ENCODE results near the gene KCNK10.

Gene KCNK10

DNA sequence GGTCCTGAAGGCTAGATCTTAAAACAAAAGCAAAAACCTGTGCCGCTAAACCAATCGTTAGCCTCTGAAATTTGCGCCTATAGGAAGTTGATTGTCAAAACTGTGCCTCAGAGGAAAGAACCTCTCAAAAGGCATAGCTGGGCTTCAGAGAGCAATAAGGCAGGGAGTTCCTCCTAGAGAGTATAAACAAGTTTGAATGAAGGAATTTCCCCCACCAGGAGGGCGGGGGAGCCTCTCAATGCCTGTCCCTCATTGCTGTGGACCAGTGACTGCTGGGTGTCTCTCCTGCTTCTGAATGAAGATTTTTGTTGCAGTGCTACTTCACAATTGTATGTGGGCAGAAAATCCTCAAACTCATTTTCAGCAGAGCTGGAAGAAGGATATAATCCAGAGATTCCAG is 88.6 kb downstream of the KCNK10 start:
- H3F3A ChIP-seq (ENCODE audit: insufficient read depth, low read length), result no peaks in the 10 kb centered on the region
- H3K27me3 ChIP-seq (ENCODE audit: insufficient read depth, low read length), result no peaks in the 10 kb centered on the region
- H3K4me1 ChIP-seq (ENCODE audit: insufficient read depth, low read length, severe bottlenecking), result no peaks in the 10 kb centered on the region
- TF ChIP-seq, protein P1, sequence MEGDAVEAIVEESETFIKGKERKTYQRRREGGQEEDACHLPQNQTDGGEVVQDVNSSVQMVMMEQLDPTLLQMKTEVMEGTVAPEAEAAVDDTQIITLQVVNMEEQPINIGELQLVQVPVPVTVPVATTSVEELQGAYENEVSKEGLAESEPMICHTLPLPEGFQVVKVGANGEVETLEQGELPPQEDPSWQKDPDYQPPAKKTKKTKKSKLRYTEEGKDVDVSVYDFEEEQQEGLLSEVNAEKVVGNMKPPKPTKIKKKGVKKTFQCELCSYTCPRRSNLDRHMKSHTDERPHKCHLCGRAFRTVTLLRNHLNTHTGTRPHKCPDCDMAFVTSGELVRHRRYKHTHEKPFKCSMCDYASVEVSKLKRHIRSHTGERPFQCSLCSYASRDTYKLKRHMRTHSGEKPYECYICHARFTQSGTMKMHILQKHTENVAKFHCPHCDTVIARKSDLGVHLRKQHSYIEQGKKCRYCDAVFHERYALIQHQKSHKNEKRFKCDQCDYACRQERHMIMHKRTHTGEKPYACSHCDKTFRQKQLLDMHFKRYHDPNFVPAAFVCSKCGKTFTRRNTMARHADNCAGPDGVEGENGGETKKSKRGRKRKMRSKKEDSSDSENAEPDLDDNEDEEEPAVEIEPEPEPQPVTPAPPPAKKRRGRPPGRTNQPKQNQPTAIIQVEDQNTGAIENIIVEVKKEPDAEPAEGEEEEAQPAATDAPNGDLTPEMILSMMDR (IDR thresholded peaks at IDR 0.05; ENCODE audit: low read length), result no peak
- TF ChIP-seq EZH2 (IDR thresholded peaks at IDR 0.05; ENCODE audit: borderline replicate concordance, low read length), result no peak
- H3K36me3 ChIP-seq (ENCODE audit: insufficient read depth, low read length), result no peaks in the 10 kb centered on the region
- no peak overlapping the region for H3K4me3 ChIP-seq (ENCODE audit: low read depth, low read length, poor library complexity, severe bottlenecking)
- no peak overlapping the region for H3K27ac ChIP-seq (ENCODE audit: low read depth, low read length, poor library complexity, severe bottlenecking)
- H3K79me2 ChIP-seq (ENCODE audit: insufficient read depth, low read length), result no peaks in the 10 kb centered on the region
- no peak overlapping the region for H3K4me2 ChIP-seq (ENCODE audit: low read length)
- H3K9me2 ChIP-seq (ENCODE audit: low read depth, low read length), result no peaks in the 10 kb centered on the region
- no peak overlapping the region for H3K9ac ChIP-seq (ENCODE audit: low read length)
- no peaks in the 10 kb centered on the region for H4K20me1 ChIP-seq (ENCODE audit: insufficient read depth, low read length)
- H3K9me3 ChIP-seq (ENCODE audit: low read length), result no peaks in the 10 kb centered on the region
- no peak overlapping the region for H2AFZ ChIP-seq (ENCODE audit: low read length)

DNA sequence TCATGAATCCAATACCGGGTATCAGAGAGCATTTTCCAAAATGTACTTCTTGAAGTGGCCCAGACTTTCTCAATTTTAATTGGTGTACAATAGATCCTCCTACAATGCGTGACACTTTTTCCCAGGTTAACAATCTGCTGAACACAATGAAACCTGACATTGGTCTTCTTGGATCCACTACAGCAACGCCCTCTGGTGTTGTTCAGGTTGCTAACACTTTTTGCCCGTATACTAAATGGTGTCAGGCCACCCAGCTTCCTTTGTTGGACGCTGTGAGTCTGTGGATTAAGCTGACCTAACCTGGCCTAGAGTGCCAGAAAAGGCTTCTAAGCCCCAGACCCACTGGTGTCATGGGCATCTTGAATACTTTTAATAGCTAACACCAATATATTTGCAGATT is 89.2 kb downstream of the KCNK10 start:
- no peaks in the 10 kb centered on the region for H3K9me2 ChIP-seq (ENCODE audit: low read depth, low read length)
- H3K27ac ChIP-seq (ENCODE audit: low read depth, low read length, poor library complexity, severe bottlenecking), result no peak overlapping the region
- H2AFZ ChIP-seq (ENCODE audit: low read length), result no peak overlapping the region
- no peaks in the 10 kb centered on the region for H3K36me3 ChIP-seq (ENCODE audit: insufficient read depth, low read length)
- H3K4me1 ChIP-seq (ENCODE audit: insufficient read depth, low read length, severe bottlenecking), result no peaks in the 10 kb centered on the region
- no peaks in the 10 kb centered on the region for H3F3A ChIP-seq (ENCODE audit: insufficient read depth, low read length)
- no peaks in the 10 kb centered on the region for H3K27me3 ChIP-seq (ENCODE audit: insufficient read depth, low read length)
- H3K79me2 ChIP-seq (ENCODE audit: insufficient read depth, low read length), result no peaks in the 10 kb centered on the region
- H4K20me1 ChIP-seq (ENCODE audit: insufficient read depth, low read length), result no peaks in the 10 kb centered on the region
- no peak overlapping the region for H3K9ac ChIP-seq (ENCODE audit: low read length)
- H3K4me3 ChIP-seq (ENCODE audit: low read depth, low read length, poor library complexity, severe bottlenecking), result no peak overlapping the region
- H3K4me2 ChIP-seq (ENCODE audit: low read length), result no peak overlapping the region
- TF ChIP-seq, protein P1 (IDR thresholded peaks at IDR 0.05; ENCODE audit: low read length), result peak; percentile 64
- no peak for TF ChIP-seq EZH2 (IDR thresholded peaks at IDR 0.05; ENCODE audit: borderline replicate concordance, low read length)
- no peaks in the 10 kb centered on the region for H3K9me3 ChIP-seq (ENCODE audit: low read length)

DNA sequence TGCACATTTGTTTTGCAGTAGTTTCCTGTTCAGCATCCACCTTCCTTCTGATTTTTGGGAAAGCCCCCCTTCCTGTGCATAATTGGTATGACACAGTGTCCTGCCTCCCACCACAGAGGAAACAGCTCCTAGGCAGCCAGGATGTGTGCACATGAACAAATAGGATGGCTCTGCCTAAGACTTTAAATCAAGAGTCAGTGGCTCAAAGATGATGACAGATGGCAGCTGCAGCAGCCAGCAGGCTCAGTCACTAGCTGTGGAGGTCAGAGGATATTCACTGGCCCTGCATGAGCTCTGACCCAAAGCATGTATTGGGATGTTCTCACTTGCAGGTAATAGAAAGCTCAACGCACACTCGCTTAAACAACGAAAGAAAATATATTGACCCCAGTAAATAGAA is 90.3 kb downstream of the KCNK10 start:
- H3K4me3 ChIP-seq (ENCODE audit: low read depth, low read length, poor library complexity, severe bottlenecking), result no peak overlapping the region
- no peaks in the 10 kb centered on the region for H3F3A ChIP-seq (ENCODE audit: insufficient read depth, low read length)
- H3K79me2 ChIP-seq (ENCODE audit: insufficient read depth, low read length), result no peaks in the 10 kb centered on the region
- H3K4me2 ChIP-seq (ENCODE audit: low read length), result no peak overlapping the region
- no peaks in the 10 kb centered on the region for H4K20me1 ChIP-seq (ENCODE audit: insufficient read depth, low read length)
- no peak overlapping the region for H3K27ac ChIP-seq (ENCODE audit: low read depth, low read length, poor library complexity, severe bottlenecking)
- H2AFZ ChIP-seq (ENCODE audit: low read length), result no peak overlapping the region
- H3K27me3 ChIP-seq (ENCODE audit: insufficient read depth, low read length), result no peaks in the 10 kb centered on the region
- no peaks in the 10 kb centered on the region for H3K9me2 ChIP-seq (ENCODE audit: low read depth, low read length)
- H3K9ac ChIP-seq (ENCODE audit: low read length), result no peak overlapping the region
- H3K36me3 ChIP-seq (ENCODE audit: insufficient read depth, low read length), result no peaks in the 10 kb centered on the region
- H3K4me1 ChIP-seq (ENCODE audit: insufficient read depth, low read length, severe bottlenecking), result no peaks in the 10 kb centered on the region
- H3K9me3 ChIP-seq (ENCODE audit: low read length), result no peaks in the 10 kb centered on the region
- TF ChIP-seq EZH2 (IDR thresholded peaks at IDR 0.05; ENCODE audit: borderline replicate concordance, low read length), result no peak
- TF ChIP-seq, protein P1 (IDR thresholded peaks at IDR 0.05; ENCODE audit: low read length), result no peak

Data from OCI-LY1 (cell line).